HEK293T (cell line): ENCODE measurements around the gene NKAIN2.

Experiments
- BHLHE40 ChIP-seq: fragments of 450-650 bp; IDR thresholded peaks from 2 replicates; pipeline ENCODE4 v1.6.1; 2016; ENCODE audit warnings: mild to moderate bottlenecking, moderate library complexity, borderline replicate concordance
- FOXK2 ChIP-seq: fragments of 450-650 bp; IDR thresholded peaks from 2 replicates; pipeline ENCODE4 v1.6.1; 2016; ENCODE audit warnings: mild to moderate bottlenecking
- SP1 ChIP-seq: fragments of 450-650 bp; IDR thresholded peaks from 2 replicates; pipeline ENCODE4 v1.6.1; 2017

GRCh38 chr6:124131779-124132178, 328.1 kb downstream of the NKAIN2 start:
- TF ChIP-seq BHLHE40 (no peak), SP1 (no peak), FOXK2 (no peak)
